GM18498 (cell line): ENCODE results near the gene GNAT1.
"Not testable (repeated sequence)": the region's sequence is repeated elsewhere in the genome, so short reads cannot be mapped to it uniquely, and the experiment has no call there.

ENCODE experiments used
- ATAC-seq: cut with Tn5 transposase; IDR thresholded peaks from one replicate; pipeline ENCODE4 v1.9.1; 2021; ENCODE audit warnings: mild to moderate bottlenecking, moderate library complexity; ENCODE audit not compliant: unreplicated experiment

The GNAT1 gene

GRCh38 chr3:50237754-50238548, 46.5 kb downstream of the GNAT1 start:
- ATAC-seq = peak; percentile 38

- ATAC-seq = no peak
These were observed 47.2 kb downstream of the GNAT1 start for GRCh38 chr3:50238549-50239026.

- ATAC-seq = no peak
These were observed 48.2 kb downstream of the GNAT1 start for GRCh38 chr3:50239649-50240048.

- ATAC-seq = no peak
These were observed 49.8 kb downstream of the GNAT1 start for GRCh38 chr3:50241163-50241562.

GRCh38 chr3:50241713-50242380, 50.4 kb downstream of the GNAT1 start:
- ATAC-seq = no peak

- ATAC-seq = no peak
These were observed 51.0 kb downstream of the GNAT1 start for GRCh38 chr3:50242381-50242770.

- no peak for ATAC-seq
These were observed 51.6 kb downstream of the GNAT1 start for GRCh38 chr3:50242851-50243542.

- ATAC-seq = no peak
These were observed 52.1 kb downstream of the GNAT1 start for GRCh38 chr3:50243543-50243895.

- ATAC-seq = not testable (repeated sequence)
These were observed 53.4 kb downstream of the GNAT1 start for GRCh38 chr3:50244813-50245212.

GRCh38 chr3:50245251-50245745, 53.9 kb downstream of the GNAT1 start:
- ATAC-seq = no peak

- peak; percentile 68 for ATAC-seq
These were observed 54.6 kb downstream of the GNAT1 start for GRCh38 chr3:50245831-50246516.

- peak; percentile 52 for ATAC-seq
These were observed 55.1 kb downstream of the GNAT1 start for GRCh38 chr3:50246517-50246954.
